Breast epithelium (tissue), 3 donors: ENCODE results near the gene STAG1.

ENCODE experiments used
- CTCF ChIP-seq, 3 donors: fragments of 450-650 bp; IDR thresholded peaks; one replicate each; pipeline ENCODE4 v1.5.1; 2016 to 2017; ENCODE audit warnings: antibody characterized with exemption in 3 of 3, mild to moderate bottlenecking in 3 of 3, moderate library complexity in 3 of 3
- POLR2A ChIP-seq: fragments of 450-650 bp; IDR thresholded peaks from one replicate; pipeline ENCODE4 v1.6.1; 2016; ENCODE audit warnings: antibody characterized with exemption, mild to moderate bottlenecking, moderate library complexity

GRCh38 chr3:136788154-136788553 lies 36.0 kb upstream of the STAG1 start:
- no peak for TF ChIP-seq POLR2A
- TF ChIP-seq CTCF (IDR thresholded peaks at IDR 0.05) = no peak
